GM19099 (cell line): ENCODE results near the gene DCLK1.

ENCODE experiments used
- POLR2A ChIP-seq: IDR thresholded peaks from 3 replicates; pipeline ENCODE4 v1.6.1; 2011; ENCODE audit warnings: low read depth; ENCODE audit not compliant: insufficient read length; ENCODE audit errors: extremely low read depth

DCLK1 gene

DNA sequence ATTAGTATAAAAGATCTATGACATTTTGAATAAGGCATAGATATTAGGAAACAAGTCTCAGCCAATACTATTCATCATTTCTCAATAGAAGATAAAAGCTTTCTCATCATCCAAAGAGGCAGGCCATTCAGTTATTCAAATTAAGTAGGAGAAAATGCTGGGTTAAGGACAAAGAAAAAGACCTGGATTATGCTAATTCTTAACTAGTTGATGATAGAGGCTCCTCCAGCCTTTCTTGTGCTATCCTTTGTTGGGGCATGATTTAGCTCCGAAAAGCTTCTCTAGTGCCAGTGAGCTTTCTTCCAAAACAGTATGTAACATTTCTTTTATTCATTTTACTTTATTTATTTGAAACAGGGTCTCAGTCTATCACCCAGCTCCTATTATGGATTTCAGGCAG, 223.0 kb downstream of the DCLK1 start:
- no peak for TF ChIP-seq POLR2A

DNA sequence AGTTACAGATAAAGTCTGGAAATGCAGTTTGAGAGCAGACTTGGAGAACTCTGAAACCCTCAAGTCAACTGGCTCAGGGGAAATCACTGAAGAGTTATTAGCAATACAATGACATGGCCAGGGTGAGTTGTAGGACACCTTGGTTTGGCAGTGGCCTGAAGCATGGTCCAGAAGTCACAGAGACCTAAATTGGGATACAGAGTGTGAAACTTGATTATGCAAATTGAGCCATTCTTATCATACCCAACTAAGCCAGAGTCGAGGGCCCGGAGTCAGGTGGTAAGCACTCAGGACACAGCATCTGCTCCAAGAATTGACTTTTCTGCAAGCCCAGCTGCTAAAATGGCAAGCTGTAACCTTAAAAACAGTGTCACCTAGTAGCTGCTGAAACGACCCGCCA, 224.5 kb downstream of the DCLK1 start:
- no peak for TF ChIP-seq POLR2A

DNA sequence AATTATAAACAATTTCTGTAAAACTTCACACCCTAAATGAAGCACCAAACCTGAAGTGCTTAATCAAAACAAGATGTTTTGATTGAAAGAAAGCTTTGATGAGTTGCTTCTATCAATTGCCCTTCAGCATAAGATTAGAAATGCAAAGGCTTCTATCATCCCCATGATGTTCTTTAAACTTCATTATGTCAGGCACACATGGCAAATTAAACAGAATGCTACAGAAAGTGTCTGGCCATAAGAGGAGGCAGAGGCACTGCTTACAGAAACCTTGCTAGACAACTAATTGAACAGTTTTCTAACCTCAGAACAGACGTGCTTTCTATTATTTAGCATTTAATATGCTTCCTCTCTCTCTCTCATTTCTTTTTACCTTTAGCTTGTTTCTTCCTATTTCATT, 228.1 kb downstream of the DCLK1 start:
- TF ChIP-seq POLR2A = no peak

- TF ChIP-seq POLR2A = no peak
Observed at GRCh38 chr13:35898041-35898440, 233.1 kb downstream of the DCLK1 start.

DNA sequence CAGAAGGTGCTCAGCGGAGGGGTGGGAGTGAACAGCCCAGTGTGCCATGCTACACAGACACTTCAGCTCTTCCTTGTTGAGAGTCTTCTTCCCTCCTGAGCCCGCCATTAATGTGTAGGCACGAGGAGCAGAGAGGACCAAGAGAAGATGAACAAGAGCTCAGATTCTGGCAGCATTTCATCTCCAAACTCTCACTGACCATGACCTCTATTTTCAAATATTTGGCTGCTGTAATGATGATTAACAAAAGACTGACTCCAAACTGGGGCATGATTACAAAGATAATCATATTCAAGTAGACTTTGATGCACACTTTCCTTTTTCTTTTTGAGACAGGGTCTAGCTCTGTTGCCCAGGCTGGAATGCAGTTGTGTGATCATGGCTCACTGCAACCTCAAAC, 236.5 kb downstream of the DCLK1 start:
- TF ChIP-seq POLR2A = no peak

DNA sequence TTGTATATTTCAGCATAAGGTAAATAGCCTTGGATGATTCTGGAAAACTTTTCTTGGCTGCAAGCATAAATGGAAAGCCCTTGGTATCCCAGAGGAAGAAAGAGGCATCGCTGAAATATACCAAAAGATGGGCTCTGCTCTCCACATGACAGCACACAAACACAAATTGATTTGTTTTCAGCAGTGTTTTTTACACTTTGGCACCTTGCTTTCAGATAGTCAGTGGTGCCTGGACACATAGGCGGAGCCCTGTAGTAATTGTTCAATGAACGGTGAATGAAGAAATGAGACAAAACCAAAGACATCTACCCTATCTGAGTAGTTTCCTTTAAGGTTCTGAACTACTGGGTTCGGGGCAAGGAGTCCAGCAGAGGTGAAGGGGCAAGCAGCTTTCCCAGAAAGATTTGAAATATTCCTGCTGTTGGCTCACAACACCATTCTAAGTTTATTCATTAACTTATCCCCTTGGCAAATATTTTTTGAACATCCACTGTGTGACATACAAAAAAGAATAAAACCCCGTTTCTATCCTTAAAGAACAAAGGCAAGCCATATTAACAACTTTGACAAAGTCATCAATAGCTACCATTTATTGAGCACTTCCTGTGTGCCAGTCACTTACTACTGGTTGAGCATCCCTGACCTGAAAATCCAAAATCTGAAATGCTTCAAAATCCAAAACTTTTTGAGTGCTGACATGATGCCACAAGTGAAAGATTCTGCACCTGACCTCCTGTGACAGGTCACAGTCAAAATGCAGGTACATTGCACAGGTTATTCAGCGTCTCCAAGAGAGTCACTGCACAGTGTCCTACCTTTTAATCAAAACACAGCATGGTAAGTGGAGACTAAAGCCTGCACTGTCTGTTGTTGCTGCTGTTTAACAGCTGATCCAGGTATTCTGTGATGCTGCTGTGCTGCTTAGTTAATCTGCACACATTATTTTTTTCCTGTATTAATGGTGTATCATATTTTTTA, 238.1 kb downstream of the DCLK1 start:
- TF ChIP-seq POLR2A = no peak

DNA sequence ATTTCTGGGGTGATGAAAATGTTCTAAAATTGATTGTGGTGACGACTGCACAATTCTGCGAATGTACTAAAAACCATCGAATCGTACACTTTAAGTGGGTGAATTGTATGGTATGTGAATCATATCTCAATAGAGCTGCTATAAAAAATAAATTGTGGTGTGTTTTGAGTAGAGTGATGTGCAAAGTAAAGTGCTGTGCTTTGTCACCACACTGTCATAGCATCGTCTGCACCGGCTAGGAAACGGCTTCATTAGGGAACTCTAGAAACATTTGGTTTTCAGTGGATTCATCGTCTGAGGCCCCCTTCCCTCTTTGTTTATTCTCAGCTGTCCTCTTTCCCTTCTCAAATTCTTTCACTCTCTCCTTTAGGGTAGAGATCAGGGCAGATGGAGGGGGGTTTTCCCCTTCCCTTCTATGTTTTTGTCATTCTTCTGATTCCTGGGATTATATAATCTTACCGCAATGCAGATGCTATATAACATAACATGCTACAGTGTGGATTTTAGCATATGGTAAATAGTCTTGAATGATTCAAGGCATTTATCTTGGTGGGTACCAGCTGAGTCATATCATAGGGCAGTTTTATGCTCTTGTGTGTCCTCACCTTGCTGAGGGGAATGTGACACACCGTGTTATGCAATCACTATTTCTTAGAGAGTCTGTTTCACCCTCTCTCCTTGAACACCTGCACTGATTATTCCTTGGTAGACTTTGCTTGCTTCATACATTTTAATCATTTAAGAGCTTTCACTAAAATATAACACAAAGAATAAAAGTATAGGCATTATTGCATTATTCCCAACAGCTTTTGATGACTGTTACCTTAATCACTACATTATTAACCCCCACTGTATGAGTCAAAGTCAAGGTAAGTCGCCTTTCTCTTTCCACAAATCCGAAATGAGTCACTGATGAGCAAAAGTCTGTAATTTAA, 239.4 kb downstream of the DCLK1 start:
- TF ChIP-seq POLR2A = no peak

- TF ChIP-seq POLR2A = no peak
Observed at GRCh38 chr13:35889560-35889959, 241.6 kb downstream of the DCLK1 start.

GRCh38 chr13:35888981-35889380, 242.2 kb downstream of the DCLK1 start:
- TF ChIP-seq POLR2A = no peak

GRCh38 chr13:35888457-35888883, 242.7 kb downstream of the DCLK1 start:
- no peak for TF ChIP-seq POLR2A

DNA sequence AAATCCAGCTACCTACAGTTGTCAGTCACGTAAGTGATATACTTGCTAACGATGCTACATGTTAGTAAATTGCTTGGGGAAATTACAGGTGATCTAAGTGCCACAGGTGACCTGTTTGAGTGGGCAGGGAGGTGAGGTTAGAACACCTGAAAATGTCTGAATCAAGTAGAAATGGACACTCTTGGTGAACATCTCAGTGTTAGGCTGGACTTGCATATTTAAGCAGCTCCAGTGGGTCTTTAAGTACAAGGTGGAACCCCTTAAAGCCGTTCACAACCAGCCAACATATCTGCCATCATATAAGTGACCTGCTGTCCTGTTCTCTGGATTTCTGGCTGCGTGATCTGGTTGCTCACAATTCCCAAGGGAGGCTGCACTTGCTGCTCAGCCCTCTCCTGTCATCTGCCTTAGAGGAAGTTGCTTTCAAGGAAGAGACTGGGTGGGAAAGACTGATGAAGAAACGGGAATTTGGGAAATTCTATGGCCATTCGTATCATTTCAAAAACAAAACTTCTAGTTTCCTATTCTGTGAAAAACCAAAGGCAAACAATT, 244.0 kb downstream of the DCLK1 start:
- TF ChIP-seq POLR2A = no peak

DNA sequence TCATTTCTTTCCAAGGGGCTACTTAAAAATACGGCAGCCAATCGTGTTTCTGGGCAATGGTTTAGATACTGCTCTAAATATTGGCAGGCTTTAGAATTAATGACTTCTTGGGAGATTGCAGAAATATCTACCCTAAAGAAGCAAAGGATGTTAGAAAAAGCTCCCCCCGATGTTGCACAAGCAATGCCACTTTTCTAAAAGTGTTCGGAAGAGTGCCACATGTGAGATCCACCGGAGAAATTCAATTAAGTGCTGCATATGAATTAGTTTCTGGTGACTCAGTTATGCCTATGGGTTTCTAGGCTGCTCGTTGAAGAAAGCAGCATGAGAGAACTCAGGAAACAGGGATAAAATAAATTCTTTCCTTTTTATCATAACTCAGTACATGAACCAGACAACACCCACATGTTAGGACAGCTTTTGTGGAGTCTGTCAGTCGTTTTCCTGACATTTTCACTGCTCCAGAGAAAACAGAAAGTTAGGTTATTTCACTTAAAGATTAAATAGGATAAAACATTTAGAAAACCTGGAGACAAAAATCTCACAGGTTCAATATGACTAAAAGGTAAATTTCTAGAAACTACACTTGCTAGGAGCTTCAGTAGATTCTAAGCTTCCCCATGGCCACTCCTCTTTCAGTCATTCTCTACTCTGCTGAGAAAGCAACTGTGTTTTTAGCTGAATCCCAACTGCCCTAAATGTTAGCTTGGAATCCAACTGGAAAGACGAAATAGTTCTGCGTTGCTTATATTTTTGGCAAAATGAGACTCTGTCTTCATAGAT, 244.7 kb downstream of the DCLK1 start:
- TF ChIP-seq POLR2A = no peak

DNA sequence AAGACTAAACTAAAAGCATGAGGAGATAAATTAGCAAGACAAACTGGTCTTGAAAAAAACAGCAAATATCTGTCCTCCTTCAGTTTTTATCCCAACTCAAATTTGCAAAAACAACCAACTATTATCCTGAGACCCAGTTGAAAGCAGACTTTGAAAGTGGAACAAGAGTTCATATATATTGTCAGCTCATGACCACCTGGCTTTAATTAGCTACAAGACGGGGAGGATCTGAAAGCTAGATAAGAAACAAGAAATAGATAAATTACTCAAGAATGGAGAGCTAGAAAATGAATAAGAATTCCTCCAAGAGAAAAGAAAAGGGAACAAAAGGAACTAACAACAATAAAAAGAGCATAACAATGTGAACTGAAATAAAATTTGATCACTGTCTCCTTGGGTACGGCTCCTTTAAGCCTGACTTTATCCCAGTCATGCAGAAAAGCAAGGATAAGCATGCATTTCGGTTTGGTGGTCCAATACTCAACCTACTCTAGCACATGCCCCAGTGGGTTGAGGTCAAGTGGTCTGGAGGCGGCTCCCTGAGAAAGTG, 246.9 kb downstream of the DCLK1 start:
- TF ChIP-seq POLR2A = no peak
